Measurements from ENCODE around the gene ANP32A.
A peak's percentile ranks its signal among the peaks of the same experiment; 100 is the strongest.

Gene ANP32A

DNA sequence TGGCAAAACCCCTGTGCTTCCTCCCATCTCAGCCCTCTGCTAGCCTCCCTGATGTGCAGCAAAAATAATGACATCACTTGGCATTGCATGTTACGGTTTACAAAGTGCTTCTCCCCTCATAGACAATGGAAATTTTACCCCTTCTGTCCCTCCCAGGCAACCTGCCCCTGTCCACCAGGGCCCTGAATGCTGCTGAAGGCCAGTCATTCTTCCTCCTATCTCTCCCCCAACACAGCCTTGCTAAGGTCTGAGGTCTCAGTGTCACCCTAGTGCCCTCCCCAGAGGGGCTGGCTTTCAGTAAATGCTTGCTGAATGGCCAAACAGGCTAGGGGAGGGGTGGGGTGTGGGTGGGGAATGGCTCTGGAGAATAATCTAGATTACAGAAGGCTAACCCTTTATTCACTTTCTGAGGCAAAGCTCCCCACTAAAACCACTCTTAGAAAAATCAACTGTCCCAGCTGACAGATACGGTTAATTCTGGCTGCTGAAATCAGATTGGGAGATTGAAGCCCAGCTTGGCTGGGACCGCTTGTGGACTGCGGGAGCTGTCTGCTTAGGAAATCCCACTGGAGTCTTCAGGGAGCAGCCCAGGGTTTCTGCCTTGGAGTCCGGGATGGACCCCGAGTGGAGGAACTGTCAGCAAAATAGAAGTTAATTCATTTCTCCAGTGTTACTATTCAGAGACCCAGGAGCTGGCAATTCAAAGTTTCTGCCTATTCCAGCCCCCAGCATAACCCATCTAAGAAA is 22.9 kb downstream of the ANP32A start:
- no peak for DNase-seq

DNA sequence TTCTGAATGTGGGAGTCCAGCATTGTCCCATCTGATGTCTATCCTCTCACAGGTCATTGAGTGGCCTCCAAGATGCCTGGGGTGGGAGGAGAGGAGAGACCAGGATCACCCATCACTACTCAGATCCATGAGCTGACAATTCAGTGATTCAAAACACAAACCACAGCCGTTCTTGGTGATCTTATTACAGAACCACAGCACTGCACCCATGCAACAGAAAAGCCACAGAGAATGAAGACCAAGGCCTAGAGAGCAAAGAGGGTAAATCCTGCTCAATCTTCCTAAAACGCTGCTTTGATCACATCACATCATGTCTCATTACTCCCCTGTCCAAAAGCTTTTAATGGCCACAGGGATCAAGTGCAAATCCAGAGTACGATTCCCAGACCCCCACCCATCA is 23.5 kb downstream of the ANP32A start:
- DNase-seq: no peak

DNA sequence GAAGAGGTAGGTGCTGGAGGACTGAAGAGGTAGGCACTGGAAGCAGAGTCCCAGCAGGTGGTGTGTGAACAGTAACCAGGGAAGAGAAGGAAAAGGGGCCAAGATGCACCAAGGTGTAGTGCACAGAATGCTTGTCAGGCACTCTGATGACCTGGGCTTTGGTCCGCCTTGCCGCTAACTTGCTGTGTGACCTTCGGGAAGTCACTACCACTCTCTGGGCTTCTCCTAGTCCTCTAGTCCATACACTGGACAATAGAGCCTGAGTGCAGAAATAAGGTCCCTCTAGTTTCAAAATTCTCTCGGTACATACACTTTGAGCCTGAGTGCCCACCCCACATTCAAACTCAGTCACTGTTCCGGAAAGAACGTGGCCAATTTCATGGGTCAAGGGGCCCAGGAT is 24.1 kb downstream of the ANP32A start:
- DNase-seq: no peak

DNA sequence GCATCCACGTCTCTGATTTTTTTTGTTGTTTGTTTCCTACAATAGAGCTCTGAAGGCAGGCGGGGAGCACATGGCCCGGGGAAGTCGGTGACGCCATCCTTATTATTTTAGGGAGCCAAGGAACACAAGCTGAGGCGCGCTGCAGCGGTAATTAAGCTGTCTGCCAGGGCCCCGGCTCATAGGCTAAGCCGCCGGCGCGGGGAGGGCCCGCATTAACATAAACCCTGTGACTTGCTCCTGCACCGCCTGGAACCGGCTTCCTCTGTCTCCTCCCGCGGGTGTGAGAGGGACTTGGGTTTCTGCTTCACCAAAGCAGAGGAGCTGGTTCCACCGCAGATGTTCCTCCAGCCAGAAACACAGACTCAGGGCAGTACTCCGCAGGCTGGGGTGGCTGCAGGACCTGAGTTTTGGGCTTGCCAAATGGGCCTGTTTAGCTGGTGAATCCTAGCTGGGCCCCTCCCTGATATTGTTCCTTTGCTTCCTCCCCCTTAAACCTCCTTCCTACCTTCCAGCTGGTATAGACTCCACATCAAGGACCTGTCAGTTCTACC is 25.3 kb downstream of the ANP32A start:
- DNase-seq: peak; percentile 45

DNA sequence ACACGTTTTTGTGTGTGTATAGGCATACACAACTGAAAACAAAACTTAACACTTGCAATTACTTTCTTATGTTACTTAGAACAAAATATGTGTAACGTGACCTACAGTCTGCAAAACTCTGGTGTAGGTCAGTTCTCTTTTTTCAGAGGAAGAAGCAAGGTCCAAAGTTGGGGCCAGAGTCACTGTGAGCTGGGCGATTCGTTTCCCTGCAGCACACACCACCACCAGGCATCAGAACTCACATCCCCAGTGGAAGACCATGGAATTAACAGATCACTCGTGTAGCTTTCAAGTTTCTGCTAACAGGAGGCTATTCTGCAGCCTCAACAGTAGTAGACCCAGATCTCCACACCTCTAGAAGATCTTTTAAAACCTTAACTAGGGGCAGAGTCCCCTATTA is 25.8 kb downstream of the ANP32A start:
- DNase-seq: no peak

DNA sequence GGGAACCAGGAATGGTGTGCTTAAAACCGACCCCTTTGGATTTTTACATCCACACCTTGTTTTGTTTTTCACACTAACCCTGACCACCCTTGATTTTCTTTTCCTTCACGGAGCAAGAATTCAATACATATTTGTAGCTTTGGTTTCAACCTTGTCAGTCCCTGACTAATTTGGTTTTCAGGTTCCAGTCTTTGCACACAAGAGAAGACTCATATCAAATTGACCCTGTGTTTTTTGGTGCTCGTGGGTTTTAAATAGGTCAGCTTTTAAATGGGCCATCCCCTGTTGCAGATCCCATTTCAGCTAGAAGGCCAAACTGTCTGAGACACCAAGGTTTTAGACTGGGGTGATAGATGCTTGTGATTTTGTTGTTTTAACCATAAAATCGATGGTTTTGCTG is 26.4 kb downstream of the ANP32A start:
- no peak for DNase-seq

DNA sequence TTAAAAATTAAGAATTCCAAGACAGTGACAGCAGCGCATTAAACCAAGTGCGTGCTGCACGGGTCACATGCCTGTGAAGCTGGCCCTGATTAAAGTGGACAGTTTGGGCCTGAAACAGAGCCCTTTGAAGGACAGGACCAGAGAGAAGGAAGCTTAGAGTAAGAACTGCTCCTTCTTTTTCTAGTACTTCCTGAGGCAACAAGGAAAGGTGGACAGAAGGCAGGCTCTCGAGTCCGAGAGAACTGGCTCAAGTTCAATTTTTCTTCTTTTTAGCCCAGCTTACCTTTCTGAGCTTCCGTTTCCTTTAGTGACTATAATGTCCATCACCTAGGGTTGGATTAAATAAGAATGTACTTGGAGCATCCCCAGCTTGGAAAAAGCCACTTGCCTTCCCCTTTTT is 26.9 kb downstream of the ANP32A start:
- DNase-seq: no peak

DNA sequence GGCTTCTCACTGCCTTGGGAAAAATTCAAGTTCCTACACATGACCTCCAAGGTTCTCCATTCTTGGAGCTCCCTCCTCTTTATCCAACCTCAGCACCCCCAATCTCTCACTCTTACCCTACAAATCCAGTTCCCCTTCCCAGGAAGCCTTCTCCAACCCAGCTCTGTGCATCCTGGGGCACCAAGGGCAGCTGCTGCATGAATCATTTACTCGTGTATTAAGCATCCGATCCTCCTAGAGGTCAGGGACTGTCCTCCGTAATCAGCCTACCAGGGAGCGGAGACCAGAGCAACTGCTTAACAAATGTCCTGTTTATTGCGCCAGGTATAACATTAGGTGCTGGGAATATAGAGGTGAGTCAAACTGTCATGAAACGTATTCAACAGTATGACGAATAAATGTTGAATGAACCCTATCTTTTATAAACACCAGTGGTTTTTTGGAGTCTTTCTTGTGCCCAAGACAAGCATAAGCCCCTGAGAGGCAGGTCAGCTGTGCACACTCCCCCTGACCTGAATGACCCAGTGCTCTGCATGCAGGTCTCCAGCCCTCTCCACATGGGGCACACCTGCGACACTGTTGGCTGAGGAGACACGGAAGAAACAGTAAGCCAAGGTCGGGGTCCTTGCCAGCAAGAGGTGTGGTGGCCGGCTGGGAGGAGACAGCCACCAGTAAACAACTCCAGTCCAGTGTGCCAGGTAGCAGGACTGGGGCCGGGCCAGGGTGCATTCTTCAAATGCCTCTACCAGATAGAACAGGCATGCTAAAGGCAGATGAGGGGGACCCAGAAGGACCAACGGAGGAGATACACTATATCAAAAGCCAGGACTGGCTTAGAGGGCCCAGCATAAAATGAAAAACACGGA is 27.6 kb downstream of the ANP32A start:
- no peak for DNase-seq

DNA sequence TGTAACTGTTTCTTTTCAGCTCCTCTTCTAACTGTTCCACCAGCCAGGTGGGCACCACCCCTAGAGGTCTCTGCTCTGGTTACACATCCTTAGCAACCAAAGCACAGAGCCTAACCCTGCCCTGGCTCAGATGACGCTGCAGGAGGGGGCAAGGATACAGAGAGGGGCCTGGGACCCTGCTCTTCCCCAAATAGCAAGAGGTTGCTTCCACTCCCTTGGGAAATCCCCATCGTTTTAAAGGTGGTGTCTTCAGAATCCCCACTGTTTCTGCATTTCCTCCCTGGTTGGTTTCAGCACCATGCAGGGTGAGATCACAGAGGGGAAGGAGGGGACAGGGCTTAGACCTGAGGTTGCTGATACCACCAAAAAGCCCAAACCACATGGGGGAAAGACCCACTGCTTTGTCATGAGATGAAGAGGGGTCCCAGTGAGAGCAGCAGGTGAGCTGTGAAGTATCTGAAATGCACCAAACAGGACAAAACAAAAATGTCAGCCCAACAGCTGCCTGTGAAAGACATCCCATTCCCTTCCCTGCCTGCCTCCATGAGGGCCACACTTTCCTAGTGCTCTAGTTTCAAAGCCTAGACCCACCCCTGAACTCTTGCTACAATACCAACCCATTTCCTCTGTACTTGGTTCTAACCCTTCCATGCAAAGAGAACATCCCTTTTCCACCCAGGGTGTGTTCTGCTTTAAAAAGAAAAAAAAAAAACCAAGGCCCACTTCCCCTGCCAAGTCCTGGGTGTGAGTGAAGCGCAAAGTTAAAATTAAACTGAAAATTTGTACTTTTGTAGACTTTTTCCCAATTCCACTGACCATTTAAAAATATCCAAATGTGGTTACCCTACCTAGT is 29.0 kb downstream of the ANP32A start:
- DNase-seq: no peak

DNA sequence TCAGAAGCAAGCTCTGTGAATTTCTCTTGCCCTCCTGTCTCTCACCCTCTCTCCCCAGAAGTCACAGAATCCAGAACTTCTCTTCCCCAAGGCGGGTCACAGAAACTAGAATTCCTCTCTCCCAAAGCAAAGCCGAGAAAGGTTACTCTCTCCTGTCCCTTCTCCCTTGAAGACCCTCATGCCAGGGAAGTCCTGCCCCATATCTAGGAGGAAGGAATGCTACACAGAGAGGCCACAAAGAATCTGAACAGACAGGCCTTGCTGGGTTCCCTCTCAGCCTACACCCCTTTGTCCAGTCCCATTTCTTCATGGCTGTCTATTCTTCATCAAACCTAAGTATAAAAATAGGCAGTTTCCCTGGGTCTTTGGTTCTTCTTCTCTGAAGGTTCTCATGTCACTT is 29.8 kb downstream of the ANP32A start:
- no peak for DNase-seq

DNA sequence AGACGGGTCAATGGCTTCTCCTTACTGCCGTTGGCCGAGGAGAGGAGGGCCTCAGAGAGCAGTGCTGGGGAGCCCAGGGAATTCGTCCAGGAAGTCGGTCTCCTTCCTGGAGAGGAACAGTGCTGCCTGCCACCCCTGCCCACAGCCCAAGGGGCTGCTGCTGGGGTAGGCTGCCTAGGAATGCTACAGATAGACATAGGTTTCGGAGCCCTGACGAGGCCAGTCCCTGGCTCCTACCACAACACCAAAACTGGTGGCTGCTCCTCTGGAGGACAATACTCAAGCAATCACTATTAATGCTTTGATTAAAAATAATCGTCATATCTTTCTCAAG is 30.5 kb downstream of the ANP32A start:
- no peak for DNase-seq

DNA sequence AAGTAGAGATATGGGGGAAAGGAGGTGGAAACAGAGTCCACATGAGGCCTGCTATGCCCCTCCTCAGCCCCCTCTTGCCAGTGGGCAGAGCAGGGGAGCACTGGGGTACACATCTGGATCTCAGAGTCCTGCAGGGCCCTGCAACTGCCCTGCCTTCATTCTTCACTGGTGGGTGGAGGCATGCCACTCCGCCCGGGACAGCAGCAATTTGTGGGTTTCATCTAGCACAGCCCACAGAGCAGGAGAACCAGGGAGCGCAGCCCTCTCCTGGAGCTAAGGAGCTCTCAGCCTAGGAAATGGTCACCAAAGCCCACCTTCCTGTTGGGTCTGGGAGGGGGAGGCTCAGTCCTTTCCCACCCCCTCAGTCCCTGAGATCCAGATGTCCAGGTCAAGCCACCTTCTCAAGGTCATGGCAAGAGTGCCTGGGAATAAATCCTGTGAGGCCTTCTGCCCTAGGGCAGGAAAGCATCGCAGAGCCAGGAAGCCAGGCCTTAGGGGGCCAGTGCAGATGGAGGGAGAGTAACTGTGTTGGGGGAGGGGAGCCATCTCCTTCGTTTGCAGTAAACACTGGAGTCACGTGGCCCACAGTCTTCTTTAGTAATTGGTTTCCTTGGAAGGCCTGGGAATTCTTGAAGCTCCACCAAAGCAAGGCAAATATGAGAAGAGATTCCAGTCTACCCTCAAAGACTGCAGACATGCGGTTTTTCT is 31.0 kb downstream of the ANP32A start:
- no peak for DNase-seq

DNA sequence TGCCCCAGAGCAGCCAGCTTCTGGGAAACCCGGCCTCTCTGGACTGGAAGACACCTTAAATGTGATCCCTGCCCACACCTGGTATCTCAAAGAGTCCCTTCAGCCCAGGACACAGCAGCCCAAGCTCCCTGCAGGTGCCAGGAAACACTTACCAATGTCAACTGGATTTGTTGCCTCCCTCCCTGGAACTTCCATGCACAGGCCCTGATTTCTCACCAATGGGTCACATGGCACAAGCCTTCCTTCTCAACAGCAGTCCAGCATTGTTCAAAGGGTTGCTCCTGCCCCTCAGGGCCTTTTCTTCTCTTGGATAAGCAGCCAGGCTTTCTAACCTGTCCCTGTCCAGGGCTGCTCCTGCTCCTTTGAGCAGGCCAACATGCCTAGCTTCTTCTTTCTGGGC is 31.6 kb downstream of the ANP32A start:
- DNase-seq: no peak

DNA sequence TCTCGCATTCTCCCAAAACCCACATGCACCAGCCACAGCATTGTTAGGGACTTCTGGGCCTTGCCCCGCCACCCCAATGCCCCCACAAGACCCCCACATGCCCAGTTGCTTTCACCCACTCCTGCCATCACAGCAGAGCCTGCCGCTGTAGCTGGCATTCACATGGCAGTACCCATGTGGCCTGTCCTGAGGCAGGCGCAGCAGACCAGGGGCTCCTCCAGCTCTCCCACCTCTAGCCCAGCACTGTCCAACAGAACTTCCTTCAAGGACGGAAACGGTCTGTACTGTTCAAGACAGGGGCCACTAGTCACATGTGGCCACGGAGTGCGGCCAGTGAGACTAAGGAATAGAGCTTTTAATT is 32.5 kb downstream of the ANP32A start:
- DNase-seq: no peak

DNA sequence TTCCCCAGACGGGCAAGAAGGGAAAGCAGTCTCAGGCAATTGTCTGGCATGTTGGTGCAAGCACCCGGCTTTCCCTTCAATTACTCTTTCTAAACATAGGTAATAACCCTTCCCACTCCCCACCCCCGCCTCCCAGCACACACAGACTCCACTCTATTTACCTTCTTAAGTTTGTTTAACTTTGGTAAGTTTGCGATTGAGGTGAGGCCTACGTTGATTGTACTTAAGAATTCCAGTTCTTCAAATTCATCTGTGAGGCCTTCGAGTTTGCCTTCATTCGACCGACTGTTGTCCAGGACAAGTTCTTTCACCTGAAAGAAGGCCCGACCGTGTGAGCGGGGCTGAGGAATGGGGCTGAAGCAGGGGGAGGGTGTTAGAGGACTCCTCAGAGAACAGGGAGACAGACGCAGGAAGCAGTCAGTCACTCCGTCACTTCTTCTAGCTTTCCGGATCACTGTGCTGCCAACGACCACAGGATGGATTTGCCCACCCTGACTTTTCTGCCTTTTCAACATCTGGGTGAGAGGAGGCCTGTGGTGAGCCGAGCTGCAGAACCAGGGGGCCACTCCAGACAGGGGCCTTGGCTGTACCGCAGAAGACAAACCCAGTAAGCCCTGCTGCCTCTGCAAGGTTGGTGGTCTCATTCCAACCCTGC is 33.0 kb downstream of the ANP32A start:
- DNase-seq: no peak

DNA sequence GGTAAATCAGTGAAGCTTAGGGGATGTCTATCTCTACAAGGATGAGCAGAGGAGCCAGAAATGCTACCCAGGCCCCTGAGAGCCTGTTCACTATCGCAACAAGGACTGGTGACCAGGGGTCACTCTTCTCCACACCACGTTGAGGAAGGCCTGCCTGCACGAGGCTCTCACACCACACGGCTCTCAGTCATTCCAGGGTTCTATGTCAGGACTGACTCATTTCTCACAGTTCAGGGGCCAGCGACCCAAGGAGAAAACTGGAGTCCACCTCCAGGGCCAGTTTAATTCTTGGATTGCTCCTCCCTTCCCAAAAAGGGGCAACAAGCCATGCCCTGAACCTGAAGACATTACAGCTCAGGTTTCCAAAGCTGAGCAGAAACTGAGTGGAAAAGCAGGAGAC is 33.9 kb downstream of the ANP32A start:
- DNase-seq: no peak

DNA sequence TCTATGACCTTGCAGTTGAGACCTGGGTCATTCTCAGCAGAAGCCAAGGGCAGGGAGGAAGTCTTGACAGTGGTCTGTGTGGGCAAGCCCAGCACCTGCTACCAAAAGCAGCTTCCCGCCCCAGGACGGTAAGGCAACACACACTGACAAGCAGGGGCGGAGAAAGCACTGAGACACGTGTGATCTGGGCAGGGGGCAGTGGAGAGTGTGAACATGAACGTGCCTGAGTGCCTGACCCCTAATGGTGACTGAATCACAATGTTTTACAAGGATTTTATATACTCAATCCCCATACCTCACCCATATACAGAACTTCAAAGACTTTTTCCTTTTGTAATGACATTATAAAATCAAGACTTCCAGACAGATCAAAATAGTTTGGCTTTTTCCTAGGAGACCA is 35.2 kb downstream of the ANP32A start:
- DNase-seq: no peak

DNA sequence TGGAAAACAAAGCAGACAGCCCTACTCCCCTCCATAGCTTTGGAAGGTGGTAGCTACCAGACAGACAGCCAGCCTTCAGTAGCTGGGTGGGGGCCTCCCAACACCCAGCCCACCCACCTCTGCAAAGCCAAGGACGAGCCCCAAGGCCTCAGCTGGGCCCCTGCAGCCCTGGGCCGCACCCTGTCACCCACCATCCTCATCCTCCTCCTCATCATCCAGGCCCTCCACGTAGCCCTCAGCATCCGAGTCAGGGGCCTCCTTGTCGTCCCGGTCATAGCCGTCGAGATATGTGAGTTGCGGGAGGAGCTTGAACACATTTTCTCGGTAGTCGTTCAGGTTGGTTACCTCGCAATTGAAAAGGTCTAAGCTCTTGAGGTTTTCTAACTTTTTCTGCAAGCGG is 36.5 kb downstream of the ANP32A start:
- no peak for DNase-seq

DNA sequence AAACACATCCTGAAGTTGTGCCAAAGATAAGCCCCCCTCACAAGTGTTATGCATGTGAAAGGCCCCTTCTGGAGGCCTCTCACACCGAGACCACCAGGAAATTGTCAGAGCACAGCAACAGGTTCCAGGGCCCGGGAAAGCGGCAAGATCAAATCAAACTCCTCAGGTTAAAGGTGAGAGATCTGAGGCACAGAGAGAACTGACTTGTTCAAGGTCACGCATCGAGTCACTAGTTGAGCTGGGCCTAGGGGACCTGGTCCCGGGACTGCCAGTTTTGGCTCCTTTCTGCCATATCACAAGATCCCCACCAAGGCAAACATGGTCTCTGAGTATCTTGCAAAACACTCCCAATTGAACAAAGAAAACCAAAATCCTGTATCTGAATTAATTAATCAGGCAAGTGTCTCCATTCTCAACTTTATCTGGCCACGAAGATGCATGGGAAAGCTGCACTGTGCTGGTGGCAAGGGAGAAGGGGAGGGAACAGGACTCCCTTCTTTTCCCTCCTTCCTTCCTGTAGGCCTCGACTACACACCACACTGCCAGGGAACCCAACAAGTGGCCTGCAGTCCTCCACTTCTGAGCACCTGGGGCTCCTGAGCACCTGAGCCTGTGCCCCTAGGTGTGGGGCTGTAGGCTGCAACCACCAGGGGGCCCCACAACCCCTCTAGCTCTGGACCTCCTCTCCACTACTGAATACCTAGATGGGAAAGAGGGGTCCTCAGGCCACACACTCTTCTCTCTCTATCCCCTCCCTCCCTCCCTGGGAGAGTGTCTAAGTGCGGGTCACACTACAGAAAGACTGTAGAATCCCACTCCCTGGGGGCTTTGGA is 37.3 kb downstream of the ANP32A start:
- no peak for DNase-seq

DNA sequence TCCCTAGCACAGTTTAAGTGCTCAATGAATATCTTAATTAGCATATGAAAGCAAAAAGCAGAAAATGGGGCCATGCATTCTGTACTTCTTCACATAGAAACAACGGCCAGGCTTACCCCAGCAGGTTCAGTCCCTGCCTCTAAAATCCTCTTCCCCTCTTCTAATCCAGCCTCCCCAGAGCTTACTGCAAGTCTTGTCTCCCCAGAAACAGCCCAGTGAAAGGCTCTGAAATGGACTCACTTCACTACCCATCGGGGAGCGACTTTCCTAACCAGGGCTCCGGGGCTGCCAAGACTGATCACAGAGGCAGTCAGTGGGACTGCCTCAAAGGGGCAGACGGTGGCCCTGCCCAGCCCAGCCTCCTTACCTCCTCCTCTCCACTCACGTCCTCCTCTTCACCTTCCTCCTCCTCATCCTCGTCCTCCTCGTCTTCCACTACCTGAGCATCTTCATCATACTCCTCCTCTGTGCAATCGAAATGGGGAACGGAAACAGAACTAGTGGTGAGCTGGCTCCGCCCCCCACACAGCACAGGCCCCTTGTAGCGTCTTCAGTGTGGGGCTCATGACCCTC is 38.0 kb downstream of the ANP32A start:
- DNase-seq: no peak
